Activated T-helper 1 cell treated with Interleukin-2 at 50 U/mL for 16 hours (primary cell): Measurements from ENCODE around the gene NDUFAF2.

Source experiments
- DNase-seq: peaks from one replicate; pipeline ENCODE4 v3.0.0-alpha.2; 2020; ENCODE audit warnings: low read depth

The NDUFAF2 gene

GRCh38 chr5:61123145-61123544 lies 178.1 kb downstream of the NDUFAF2 start:
- no peak for DNase-seq

- no peak for DNase-seq
Observed at GRCh38 chr5:61130289-61130688, 185.3 kb downstream of the NDUFAF2 start.

GRCh38 chr5:61132559-61132958 lies 187.6 kb downstream of the NDUFAF2 start:
- DNase-seq, result no peak

GRCh38 chr5:61137835-61138234 lies 192.8 kb downstream of the NDUFAF2 start:
- no peak for DNase-seq

GRCh38 chr5:61139094-61139873 lies 194.3 kb downstream of the NDUFAF2 start:
- no peak for DNase-seq

GRCh38 chr5:61139931-61140330 lies 194.9 kb downstream of the NDUFAF2 start:
- no peak for DNase-seq

- no peak for DNase-seq
Observed at GRCh38 chr5:61141801-61142200, 196.8 kb downstream of the NDUFAF2 start.

GRCh38 chr5:61142391-61142790 lies 197.4 kb downstream of the NDUFAF2 start:
- DNase-seq, result no peak

- no peak for DNase-seq
Observed at GRCh38 chr5:61142811-61143210, 197.8 kb downstream of the NDUFAF2 start.

GRCh38 chr5:61148515-61148914 lies 203.5 kb downstream of the NDUFAF2 start:
- DNase-seq, result no peak

- no peak for DNase-seq
Observed at GRCh38 chr5:61151893-61152292, 206.9 kb downstream of the NDUFAF2 start.

- DNase-seq, result no peak
Observed at GRCh38 chr5:61159070-61159469, 214.1 kb downstream of the NDUFAF2 start.

GRCh38 chr5:61159836-61160235 lies 214.8 kb downstream of the NDUFAF2 start:
- DNase-seq, result no peak

- no peak for DNase-seq
Observed at GRCh38 chr5:61160497-61160896, 215.5 kb downstream of the NDUFAF2 start.

- peak; percentile 64 for DNase-seq
Observed at GRCh38 chr5:61162010-61162831, 217.2 kb downstream of the NDUFAF2 start, which contains the start of gene SMIM15. Gene SMIM15 (minus strand): TSS chr5:61162468. CDS start chr5:61160171, 2,297 bp downstream.

GRCh38 chr5:61162832-61163567 lies 218.0 kb downstream of the NDUFAF2 start:
- DNase-seq, result no peak

- no peak for DNase-seq
Observed at GRCh38 chr5:61163905-61164304, 218.9 kb downstream of the NDUFAF2 start.

- DNase-seq, result no peak
Observed at GRCh38 chr5:61167382-61167781, 222.4 kb downstream of the NDUFAF2 start.

GRCh38 chr5:61168951-61169350 lies 223.9 kb downstream of the NDUFAF2 start:
- DNase-seq, result no peak

GRCh38 chr5:61171479-61171878 lies 226.5 kb downstream of the NDUFAF2 start:
- no peak for DNase-seq

- DNase-seq, result no peak
Observed at GRCh38 chr5:61176631-61177030, 231.6 kb downstream of the NDUFAF2 start.

GRCh38 chr5:61177070-61177469 lies 232.1 kb downstream of the NDUFAF2 start:
- DNase-seq, result no peak
